Activated CD4-positive, alpha-beta T cell treated with anti-CD3 and anti-CD28 coated beads for 24 hours (primary cell): ENCODE data around the gene WFDC1.

ENCODE experiments used
- DNase-seq, 2 donors: peaks; one replicate each; pipeline ENCODE4 v3.0.0-alpha.2; 2020; ENCODE audit warnings: low read depth in 2 of 2

WFDC1 gene

DNA sequence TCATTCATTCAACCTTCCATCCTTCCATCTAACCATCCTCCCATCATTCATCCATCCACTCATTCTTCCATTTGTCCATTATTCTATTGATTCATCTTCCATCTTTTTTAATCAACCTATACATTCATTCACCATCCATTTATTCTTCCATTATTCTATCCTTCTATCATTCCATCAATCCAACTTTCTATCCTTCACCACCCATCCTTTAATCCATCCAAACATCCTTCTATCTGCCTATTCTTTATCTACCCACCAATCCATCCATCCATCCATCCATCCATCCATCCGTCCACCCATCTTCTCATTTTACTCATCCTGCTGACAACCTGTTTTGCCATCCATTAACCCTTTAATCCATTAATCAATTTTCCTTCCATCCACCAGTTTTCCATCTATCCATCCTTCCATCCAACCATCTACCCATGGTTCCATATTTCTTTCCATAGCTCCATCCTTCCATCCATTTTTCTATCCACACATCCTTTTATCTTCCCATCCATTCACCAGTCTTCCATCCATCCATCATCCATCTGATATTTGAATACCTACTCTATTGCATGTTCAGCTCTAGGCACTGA is 21.8 kb upstream of the WFDC1 start:
- DNase-seq = no peak

DNA sequence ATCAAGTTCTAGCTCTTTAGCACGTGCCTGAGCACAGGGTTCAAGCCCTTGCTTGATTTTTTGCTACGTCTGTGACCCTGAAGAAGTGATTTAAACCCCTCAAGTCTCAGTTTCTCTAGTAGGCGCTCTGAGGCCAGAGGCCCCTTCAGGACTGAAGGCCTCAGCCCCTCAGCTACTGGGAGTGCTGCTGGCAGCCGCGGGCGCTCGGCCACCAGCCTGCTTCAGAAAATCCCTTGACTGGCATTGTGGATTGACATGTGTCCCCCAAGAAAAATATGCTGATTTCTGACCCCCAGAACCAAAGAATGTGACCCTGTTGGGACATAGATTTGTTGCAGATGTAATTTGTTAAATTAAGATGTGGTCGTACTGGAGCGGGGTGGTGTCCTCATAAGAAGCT is 20.2 kb upstream of the WFDC1 start:
- DNase-seq = no peak

DNA sequence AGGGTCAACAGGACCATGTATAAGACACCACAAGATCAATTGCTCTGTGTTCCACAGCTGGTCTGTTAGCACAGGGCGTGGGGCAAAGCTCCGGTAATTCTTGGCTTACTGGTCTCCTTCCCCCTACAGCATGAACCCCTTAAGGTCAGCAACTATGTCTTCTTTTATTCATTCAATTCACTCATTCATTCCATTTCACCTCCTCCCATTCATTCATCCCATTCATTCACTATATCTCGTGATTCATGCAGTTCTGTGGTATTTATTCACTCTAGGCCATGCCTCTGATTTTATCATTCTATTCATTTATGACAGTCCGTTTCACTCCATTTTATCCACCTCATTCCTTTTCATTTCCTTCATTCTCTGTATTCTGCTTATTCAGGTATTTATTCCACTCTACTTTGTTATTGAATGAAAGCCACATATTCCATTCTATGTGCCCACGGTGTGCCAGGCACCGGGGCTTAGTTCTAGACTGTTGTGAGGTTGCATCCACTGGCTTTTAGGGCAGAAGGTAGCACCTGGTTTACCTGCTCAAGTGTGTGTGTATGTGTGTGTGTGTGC is 19.0 kb upstream of the WFDC1 start:
- DNase-seq = no peak

DNA sequence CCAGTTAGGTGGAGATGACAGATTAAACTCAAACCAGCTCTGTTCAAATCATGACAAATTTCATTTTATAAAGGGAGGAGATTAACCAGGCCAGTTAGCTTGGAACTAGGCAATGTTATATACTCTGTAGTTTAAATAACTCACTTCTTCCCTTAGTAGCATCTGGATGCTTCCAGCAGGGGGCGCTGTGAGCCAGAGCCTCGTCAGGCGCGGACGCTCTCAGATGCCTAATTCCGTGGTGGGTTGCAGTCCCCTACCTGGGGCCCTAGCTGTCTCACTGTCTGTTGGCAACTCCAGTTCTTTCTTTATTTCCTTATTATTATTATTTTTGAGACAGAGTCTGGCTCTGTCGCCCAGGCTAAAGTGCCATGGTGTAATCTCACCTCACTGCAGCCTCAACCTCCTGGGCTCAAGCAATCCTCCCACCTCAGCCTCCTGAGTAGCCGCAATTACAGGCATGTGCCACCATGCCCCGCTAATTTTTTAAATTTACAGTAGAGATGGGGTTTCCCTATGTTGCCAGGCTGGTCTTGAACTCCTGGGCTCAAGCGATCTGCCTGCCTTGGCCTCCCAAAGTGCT is 17.3 kb upstream of the WFDC1 start:
- peak; percentile 60 to 71 for DNase-seq

DNA sequence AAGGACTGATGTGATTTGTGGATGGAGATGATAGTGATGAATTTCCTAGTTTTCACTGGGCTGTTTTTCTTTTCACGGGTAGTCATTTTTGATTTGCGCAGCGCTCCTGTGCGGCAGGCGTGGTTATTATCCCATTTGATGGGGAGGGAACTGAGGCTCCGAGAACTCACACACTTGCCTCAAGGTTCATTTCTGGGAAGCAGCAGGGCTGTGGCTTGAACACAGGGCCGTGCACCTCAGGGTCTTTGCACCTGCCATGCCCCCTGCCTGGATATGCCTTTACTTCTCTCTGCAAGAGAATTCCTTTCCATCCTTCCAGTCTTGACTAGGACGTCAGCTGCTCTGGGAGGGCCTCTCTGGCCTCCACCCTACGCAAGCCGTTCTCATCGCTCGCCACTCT is 16.3 kb upstream of the WFDC1 start:
- DNase-seq = no peak

DNA sequence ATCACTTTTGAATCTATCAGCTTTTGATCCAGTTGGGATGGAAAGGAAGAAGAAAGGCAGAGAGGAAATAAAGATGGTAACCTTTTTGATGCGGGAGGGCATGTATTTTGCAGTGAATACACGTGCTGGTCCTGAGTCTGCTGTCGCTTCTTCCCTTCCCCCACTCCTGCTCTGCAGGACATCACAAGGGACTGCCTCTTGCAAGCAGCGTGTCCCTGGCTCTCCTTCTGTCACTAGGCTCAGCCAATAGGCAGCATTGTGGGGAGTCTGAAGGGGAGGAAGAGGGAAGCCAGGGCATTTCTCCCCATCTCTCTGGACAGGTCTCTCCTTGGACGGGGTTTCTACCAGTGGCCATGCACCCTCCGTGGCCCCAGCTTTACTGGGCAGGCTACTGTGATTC is 15.7 kb upstream of the WFDC1 start:
- DNase-seq = no peak

DNA sequence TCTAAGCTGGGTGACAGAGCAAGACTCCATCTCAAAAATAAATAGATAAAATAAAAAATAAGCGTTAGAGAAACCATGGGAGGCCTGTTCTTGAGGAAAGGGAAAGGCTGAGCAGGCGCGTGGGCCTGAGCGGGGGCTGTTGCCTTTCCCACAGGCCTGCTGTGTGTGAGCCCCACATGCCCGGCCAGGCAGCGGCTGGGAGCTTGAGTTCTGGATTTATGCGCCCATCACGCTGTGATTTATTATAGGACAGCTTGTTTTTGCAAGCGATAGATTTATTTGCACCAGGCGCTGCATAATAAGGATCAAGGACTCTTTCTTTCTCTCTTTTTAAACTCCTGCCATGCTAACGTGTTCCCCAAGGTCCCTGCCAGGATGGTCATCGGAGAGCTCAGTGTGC is 14.8 kb upstream of the WFDC1 start:
- no peak for DNase-seq

DNA sequence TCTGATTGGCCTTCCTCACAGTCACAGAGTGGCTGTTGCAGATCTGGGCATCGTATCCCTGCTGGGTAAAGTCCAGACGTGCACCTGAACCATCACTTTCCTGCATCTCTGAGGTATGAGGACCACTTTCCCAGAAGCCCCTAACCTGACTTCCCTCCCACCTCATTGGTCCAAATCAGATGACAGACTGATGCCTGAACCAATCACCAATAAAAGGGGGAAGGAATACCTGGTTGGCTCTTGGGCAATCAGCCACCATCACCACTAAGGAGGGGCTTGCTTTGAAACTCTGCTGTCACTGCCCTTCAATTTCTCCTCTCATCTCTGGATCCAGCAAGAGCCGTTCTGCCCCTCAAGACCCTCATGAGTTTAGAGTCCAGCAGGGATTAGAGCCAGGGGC is 13.6 kb upstream of the WFDC1 start:
- no peak for DNase-seq

DNA sequence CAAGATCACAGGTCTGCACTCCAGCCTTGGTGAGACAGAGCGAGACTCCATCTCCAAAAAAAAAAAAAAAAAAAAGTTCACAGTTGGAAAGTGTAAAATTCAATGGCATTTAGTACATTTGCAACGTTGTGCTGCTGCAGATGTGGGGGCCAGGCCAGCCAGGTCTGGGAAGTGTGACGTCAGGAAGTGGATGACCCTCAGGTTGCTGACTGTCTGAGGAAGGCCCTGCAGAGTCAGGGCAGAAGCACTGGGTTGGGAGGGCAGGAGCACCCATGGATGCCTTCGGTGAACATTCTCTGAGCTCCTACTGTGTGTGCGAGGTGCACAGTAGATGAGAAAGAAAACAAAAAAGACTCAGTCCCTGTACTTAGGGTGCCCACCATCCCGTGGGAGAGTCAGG is 12.1 kb upstream of the WFDC1 start:
- no peak for DNase-seq

DNA sequence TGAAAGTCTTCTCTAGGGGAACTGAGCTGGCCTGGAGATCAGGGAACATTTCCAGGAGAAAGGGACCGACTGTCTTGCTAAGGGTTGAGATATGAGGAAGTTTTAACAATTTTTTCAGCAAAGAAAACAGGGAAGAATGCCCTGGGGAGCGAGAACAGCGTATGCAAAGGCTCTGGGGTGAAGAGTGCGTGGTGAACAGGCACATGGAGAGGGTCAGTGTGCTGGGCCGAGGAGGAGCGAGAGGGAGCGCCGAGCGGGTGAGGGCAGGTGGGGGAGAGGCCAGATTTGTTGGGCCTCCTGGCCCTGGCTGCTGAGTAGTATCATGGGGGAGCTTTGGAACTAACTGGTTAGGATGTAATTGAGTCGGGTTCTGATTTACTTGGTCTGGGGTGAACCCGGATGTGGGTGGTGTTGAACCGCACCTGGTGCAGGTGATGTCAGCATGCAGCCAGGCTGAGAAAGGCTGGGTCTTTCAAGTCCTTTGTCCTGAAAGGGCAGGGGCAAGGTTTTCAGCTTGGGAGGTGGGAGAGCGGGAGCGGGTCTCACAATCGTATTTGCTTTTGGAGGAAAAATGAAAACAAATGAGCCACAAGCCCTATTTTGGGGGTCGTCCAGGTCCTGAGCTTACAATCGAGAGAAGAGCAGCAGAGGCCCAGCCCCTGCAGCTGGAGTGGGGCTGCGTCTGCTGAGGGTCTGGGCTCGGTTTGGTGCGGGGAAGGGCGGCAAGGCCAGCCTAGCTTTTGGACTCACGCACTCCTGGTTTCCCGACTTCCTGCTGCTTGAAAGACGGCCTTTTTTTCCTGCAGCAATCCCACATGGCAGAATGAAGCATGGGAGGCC is 11.1 kb upstream of the WFDC1 start:
- DNase-seq = no peak

DNA sequence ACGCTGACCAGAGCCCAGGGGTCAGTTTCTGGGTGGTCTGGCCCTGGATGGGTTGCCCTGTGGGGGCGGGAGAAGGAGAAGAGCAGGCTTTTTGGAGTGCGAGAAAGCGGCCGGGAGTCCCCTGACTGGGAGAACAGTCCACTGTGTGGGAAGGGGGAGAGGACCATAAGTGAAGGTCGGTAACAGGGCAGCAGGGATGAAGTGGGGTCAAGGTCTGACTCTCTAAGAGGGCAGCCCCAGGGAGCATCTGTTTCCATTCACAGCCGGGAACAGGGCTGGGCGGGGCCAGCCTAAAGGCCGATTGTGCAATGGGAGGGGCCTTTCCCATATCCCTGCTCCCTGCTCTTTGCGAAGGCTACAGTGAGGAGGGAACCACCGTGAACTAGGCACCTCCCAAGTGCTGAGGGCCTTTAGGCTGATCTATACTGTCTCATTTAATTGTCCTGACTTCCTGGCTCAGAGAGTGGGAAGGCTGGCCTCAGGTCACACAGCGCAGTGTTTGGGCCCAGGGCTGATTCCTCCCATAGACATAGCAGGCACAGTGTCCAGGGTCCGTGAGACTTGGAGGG is 10.4 kb upstream of the WFDC1 start:
- DNase-seq = no peak

DNA sequence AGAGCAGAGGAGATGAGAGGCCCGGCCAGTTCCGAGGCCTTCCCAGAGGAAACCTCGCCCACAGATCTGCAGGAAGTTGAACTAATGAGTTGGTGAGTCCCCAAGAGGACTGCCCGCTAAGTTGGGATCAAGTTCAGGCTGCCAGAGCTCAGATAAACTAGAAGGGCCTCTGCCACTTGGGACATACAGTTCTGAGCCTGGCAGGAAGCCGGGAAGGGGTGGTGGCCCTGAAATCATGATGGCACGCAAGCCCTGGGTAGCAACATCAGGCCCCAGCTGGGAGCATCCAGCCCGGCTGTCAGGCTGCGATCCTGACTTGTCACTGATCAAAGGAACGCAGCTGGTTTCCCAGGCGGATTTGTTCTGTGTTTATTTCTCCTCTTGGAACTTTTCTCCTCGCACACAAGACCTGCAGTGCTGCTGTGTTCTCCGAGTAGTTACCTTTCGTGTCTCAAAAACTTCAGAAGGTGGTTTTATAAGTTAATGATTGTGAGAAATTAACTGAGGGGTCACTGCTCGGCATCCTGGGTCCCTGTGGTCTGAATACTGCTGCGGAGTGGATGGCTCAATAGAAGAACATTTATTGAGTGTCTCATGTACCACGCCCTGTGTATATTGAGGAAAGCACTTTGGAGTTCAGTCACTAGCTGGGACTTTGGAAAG is 8.0 kb upstream of the WFDC1 start:
- DNase-seq = no peak

DNA sequence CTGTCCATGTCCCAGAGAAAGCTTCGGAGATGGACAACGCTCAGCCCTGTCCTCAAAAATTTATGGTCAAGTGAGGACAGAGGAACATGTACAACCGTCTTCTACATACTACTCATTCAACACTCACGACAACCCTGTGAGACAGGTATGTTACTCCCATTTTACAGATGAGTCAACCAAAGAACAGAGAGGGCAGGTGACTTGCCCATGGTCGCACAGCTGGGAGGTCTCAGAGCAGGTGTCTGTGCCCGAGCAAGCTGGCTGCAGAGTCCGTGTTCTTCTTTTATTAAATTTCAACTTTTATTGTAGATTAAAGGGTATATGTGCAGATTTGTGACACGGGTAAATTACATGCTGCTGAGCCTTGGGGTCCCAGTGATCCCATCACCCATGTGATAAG is 5.8 kb upstream of the WFDC1 start:
- DNase-seq = no peak

DNA sequence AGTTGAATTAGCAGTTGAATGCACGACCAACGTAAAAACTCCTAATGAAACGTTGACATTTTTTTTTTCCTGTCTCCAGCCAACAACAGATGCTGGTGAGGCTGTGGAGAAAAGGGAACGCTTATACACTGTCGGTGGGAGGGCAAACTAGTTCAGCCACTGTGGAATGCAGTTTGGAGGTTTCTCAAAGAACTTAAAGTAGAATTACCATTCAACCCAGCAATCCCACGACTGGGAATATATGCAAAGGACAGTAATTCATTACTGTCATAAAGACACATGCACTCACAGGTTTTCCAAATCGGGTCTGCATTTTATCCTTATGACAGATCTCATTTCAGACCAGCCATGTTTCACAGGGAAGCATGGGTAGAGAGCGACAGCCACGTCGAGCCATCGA is 3.5 kb upstream of the WFDC1 start:
- no peak for DNase-seq

DNA sequence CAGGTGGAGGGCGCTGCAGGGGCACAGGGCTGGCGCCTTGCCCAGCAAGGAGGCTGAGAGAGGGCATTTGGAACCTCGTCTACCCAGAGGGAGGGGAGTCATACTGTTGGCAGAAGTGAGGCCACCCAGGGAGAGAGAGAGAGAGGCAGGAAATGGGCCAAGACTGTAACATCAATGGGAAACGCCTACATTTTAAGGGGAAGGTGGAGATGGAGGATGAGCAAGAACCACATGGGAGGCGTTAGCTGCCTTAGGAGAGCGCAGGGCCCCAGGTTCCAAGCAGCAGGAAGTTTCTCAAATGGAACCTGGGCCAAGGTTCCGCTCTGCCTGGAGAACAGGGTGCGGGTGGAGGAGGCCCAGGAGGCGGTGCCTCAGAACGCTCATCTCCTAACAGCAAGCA is 2.7 kb upstream of the WFDC1 start:
- DNase-seq = no peak

DNA sequence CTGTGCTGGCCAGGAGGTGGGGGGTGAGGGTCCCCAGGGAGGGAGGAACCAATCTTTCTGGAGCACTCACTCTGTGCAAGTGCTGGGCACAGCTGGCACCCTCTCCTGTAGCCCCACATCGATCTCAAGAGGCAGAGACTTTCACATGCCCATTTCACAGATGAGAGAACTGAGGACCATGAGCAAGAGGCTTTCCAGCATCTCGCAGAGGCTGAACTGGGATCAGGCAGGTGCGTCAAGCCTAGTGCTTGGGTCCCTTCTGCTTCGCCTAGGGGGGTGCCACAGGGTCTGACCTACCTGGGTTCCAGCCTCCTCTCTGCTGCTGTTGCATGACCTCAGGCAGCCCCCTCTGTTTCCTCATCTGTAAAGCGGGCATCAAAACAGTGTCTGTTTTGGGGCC is 1.3 kb upstream of the WFDC1 start:
- DNase-seq = no peak

DNA sequence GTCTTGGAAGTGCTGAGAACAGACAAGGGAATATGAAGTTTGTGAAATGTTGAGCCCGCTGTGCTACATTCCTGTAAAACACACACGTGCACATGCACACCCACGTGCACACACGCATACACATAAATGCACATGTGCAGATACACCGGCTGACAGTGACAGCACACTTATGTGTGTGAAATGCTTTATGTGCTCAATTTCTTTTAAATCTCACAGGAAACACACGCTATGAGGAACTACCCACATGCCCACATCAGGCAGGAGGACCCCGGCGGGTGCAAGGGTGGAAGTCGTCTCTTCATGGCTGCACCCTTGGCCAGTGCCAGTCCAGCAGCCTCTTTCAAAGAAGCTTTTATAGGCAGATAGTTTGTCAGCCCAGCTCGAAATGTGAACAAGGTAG is 561 bp upstream of the WFDC1 start:
- no peak for DNase-seq

DNA sequence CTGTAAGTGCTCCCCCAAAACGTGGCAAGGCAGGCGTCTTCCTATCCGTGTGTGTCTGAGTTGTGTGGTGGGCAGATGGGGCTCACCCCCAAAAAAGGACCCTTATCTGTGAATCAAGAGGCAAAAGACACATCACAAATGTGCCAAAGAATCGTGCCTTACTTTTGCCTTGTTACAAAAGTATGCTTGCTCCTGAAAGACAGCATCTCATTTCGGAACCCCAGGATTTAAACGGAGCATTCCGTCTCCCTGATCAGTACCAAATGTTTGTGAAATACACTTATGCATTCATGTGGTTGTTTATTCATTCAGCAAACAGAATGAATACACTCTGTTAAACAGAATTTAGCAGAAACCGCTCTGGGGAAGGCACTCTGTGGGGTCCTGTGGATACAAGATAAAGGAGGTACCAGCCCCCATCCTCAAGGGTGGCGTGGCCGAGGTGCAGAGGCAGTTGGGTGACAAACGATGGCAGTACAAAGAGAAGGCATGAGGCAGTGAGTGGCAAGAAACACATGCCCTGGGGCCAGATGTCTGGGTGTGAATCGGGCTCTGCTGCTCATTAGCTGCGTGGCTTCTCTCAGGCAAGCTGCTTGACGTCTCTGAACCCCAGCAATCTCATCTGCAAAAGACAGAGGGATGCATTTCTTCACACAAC is 654 bp downstream of the WFDC1 start:
- no peak for DNase-seq

DNA sequence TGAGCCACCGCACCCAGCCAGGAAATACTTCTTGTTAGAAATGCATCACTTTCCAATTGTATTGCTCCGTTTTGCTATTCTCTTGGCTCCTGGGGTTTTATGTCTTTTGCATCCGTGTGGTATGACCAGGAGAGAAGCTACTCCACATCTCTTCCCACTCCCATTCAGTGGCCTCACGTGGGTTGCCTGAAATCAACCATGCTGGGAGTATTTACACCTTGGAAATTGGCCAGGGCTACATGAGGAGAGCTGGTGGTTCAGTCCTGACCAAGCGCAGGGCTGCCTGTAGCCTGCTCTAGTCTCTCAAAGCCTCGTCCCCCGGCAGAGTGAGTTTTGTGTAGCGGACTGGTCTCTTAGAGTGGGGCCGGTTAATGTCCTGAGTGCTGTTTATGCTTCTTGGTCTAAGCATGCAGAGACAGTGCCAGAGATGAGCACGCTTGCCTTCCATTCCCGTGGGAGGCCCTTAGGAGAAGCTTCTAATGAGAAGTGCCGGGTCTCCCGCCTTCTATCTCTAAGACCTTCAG is 3.8 kb downstream of the WFDC1 start:
- no peak for DNase-seq

DNA sequence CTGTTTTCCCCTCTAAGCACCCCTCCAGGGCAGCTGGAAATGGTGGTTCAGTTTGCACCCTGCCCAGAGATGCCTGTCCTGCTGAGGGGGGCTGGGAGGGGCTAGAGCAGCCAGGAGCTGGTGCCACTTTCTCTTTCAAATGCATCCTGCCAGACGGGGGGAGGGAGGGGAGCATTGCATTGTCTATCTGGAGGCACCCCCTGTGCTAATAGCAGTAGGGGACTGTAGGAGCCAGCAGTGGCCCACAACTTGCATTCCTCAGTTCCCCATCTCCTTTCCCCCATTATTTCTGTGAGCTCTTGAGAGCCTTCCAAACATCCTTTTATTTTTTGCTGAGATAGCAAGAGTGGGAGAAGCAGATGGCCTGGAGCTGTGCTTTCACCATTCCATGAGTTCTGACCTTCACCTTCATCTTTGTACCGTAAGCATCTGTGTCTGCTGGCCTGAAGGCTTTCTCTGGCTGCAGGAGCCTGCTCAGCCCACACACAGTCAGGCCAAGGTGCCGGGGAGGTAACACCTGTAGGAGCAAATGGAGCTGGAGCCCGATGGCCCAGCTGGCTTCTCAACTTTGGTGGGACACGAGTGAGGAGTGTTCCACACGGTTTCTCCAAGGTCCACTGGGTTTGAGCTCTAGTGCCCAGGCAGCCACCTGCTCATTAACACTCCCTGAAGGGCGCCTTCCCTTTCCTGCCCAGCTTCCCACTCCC is 5.2 kb downstream of the WFDC1 start:
- DNase-seq = no peak
